NCI-H524 (cell line): ENCODE measurements around the gene MYO1C.

Source experiments
- DNase-seq, 2 experiments: peaks; one replicate each; lab custom pipeline; 2025; lab: John Stamatoyannopoulos, UW

The MYO1C gene

DNA sequence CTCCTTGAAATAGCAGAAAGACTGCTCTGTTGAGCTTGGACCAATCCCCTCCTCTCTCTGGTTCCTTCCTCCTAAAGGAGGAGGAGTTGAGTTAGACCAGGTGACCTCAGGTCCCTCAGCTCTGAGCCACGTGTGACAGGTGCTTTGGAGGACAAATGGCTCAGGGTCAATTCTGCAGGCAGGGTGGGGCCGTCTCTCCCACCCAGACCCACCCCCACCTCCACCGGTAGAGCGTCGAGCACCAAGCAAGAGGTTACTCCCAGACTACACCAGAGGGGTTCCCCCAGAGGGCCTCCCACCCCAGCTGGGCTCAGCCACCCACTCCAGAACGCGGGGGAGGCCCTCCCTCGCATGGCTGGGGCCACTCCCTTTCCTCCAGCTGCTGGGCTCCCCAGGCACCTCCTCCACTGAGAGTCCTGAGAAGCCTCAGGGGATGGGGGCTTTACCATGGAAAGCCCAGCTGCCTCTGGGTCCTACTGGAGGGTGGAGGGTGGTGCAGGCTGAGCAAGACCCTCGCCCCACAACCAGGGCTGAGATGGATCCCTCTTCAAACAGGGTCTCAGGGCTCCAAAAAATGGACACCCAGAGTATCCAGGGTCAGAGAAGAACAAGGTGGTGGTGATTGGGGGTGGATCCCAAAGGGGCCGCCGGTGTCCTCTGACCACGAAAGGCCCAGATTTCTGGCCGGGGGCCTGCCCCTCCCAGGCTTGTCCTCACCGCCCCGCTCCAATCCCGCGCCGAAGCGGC lies 7.6 kb downstream of the MYO1C start:
- peak in 1 of 2 experiments; percentile 65 for DNase-seq

DNA sequence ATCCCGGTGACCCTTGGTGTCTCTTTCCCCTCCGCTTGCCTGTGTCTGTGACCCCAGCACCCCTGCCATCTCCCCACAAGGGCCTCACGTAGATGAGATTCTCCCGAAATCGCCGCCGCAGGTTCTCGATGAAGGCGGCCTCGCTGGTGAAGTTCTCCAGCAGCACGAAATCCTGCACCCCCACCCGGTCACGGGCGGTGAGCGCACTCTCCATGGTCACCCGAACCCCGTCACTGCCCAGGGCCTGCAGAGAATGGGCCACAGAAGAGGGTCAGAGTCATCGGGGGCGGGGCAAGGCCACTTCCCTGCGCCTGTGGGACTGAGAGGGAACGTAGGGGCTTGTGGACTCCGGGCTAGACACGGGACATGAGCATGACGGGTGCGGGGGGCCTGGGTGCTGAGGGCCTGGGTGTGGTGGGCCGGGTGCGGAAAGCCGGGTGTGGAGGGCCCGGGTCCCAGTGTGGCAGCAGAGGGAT lies 8.4 kb downstream of the MYO1C start:
- no peak for DNase-seq

DNA sequence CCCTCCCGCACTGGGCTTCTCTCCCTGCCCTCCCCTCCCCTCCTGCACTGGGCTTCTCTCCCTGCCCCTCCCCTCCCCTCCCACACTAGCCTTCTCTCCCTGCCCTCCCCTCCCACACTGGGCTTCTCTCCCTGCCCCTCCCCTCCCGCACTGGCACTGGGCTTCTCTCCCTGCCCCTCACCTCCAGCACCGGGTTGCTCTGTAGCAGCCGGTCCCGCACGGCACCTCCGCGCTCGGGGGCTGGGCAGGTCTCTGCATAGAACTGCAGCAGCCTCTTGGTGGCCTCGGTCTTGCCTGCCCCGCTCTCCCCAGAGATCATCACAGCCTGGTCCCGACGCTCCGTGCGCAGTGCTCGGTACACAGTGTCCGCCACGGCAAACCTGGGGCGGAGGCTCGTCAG lies 9.8 kb downstream of the MYO1C start:
- DNase-seq, result no peak

DNA sequence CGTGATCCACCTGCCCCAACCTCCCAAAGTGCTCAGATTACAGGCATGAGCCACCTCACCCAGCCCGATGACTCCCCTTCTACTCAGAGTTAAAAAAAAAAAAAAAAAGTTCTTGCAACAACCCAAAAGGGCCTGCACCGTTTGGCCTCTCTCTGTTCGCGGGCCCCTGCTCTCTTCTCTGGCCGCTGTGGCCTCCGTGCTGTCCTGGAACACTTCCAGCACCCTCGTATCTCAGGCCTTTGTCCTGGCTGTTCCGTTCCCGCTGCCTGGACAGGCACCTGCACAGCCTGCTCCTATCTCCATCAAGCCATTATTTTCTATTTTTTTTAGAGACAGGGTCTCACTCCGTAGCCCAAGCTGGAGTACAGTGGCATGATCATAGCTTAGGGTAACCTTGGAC lies 10.8 kb downstream of the MYO1C start:
- DNase-seq, result no peak

DNA sequence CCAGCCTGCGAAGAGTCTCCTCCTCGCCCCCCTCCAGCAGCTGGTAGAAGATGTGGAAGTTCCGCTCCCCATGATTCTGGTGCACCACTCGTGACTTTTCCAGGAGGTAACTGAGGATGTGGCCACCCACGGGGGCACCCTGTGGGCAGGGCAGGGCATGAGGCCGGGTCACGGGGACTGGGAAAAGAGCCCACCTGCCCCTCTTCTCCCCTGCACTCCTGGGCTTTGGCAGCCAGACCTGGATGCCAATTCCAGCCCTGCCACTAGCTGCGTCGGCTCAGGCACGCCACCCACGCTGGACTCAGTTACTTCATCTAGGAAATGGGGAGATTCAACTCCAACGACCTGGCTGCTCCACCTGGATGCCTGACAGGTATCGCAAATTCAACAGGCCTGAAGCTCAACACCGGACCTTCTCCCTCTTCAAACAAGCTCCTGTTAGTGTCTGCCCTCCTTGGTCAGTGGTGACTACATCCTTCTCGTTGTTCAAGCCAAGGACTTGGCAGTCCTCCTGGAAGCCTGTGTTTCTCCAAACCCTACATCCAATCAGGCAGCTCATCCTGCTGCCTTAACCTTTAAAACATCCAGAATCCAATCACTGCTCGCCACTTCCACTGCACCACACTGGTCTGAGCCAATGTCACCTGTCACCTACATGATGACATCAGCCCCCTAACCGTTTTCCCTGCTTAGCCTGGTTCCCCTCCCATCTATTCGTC lies 11.6 kb downstream of the MYO1C start:
- DNase-seq, result no peak

- DNase-seq, result no peak
Observed at GRCh38 chr17:1478418-1478817, 14.1 kb downstream of the MYO1C start.

DNA sequence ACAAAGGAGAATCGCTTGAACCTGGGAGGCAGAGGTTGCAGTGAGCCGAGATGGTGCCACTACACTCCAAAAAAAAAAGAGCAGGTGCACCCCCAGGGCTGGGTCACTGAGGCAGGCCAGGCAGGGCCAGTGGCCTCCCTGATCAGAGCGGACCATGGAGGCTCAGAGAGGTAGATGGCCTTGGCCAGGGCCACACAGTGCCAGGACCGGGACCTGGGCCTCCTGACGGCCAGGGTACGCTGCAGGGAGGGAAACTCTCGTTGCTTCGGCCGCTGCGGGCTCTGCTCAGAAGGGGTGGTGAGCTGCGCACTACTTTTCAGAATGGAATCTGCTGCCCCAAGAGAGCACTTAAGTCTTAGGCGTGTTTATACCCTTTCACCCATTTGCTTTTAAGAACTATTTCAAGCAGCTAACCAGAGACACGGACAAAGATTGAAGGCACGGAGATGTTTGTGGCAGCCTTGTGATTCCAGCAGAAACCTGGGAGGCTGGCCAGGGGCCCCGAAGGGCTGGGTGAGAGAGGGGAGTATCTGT lies 17.1 kb downstream of the MYO1C start:
- DNase-seq, result no peak

DNA sequence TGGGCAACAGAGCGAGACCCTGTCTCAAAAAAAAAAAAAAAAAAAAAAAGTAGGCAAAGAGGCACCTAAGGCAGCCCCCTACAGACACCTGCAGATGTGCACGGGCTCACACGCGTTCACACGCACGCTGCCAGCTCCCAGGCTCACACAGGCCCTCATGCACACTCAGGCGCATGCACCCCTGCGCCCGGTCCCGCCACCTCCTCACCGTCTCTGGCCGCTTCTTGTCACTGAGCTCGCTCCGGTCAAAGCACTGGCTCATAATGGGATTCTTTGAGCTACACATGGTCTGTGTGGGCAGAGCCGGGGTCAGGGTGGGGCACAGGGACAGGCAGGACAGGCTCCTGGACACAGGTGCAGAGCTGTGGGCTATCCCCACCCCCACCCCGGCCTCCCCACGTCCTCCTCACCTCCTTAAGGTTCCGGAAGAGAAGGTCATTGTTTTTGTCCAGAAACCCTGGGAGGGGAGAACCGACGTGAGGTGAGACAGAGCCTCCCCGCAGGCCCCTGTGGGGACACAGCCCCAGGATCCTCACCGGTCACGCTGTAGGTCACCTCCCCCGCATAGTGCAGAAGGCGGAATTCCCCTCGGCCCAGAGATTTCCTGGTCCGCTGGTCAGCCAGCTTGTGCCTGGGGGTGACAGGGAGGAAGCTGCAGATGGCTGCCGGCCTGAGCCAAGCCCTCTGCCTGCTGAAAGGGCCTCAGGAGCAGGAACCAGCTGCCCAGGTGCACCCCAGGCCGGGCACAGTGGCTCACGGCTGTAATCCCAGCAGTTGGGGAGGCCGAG lies 17.9 kb downstream of the MYO1C start:
- DNase-seq, result no peak

DNA sequence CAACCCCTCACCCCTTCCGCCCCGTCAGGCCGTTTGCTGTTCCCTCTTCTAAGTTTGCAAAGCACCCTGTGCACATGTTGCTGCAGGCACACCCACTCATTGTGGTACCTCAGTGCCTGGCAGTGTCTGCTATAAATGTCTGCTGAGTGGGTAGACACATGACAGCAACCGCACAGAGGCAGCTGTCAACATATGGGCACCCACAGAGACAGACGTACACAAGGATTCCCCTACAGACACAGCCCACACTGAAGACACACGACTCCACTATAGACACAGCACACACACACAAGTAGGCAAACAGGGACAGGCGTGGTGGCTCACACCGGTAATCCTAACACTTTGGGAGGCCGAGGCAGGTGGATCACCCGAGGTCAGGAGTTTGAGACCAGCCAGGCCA lies 18.6 kb downstream of the MYO1C start:
- DNase-seq, result no peak

DNA sequence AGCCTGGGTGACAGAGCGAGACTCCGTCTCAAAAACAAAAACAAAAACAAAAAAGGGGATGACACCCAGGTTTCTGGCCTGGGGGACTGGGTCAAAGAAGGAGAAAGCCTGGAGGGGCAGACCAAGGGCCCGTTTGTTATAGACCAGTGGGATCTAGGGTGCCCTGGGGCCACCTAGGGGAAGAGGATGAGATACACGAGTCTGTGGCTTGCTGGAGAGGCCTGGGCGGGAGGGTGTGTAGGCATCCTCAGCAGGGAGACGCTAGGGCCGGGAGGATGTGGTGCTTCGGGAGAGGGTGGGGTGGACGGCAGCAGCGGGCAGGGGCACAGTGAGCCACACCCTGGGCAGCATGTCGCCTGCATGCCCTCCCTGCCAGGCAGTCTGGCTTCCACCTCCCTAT lies 19.3 kb downstream of the MYO1C start:
- DNase-seq, result no peak

DNA sequence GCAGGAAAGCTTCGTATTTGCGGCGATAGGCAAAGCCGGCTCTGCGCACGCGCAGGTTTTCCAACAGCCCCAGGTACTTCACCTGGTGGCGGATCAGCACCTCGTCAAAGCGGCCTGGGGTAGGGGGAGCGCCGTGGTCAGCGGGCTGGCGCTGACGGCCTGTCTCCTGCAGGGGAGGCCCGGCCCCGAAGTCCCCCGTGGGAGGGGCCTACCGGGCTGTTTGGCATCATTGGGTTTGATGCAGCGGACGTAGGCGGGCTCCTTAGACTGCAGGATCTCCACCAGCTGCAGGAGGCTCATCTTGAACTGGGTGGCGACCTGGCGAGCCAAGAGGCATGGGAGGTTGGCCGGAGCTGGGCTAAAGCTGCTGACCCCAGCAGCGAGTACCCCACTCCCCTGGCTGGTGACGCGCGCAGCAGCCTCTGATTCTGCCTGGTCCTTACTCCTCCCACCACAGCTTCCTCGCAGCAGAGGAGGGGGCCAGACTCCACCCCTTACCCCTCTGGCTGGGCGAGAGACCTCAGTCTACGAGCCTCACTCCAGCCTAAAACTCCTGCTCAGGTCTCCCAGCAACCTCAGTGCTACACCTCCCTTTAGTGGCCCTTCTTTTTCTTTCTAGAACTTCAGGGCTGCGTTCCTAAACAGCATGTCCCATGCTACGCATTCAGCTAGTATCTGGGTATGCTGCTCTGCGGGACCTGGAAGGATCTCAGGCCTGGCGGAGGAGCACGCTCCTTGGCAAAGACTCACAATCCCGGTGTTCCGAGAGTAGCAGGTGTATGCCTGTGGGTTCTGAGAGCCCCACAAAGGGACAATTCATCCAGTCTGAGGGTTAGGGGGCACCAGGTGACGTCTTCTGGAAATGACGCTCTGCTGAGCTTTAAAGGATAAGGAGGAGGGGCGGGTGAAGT lies 20.3 kb downstream of the MYO1C start:
- DNase-seq, result no peak

DNA sequence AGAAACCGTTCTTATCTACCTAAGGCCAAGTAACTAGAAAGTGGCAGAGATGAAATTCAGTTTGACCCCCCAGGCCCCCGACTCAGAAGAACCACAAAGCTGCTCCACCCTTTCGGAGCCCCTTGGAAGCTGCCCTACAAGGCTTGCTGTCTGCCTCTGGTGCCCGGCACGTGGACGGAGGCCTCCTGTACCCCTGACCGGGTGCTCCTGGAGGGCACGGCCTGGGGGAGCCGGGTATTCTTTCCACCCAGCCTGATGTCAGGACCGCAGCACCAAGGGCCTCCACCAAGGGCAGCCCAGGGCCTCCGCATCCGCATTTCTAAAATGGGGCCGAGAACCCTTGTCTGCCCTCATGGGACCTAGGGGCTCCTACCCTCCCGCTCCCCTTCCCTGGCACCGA lies 21.0 kb downstream of the MYO1C start:
- no peak for DNase-seq

GRCh38 chr17:1470755-1471462 lies 21.6 kb downstream of the MYO1C start:
- DNase-seq, result no peak

DNA sequence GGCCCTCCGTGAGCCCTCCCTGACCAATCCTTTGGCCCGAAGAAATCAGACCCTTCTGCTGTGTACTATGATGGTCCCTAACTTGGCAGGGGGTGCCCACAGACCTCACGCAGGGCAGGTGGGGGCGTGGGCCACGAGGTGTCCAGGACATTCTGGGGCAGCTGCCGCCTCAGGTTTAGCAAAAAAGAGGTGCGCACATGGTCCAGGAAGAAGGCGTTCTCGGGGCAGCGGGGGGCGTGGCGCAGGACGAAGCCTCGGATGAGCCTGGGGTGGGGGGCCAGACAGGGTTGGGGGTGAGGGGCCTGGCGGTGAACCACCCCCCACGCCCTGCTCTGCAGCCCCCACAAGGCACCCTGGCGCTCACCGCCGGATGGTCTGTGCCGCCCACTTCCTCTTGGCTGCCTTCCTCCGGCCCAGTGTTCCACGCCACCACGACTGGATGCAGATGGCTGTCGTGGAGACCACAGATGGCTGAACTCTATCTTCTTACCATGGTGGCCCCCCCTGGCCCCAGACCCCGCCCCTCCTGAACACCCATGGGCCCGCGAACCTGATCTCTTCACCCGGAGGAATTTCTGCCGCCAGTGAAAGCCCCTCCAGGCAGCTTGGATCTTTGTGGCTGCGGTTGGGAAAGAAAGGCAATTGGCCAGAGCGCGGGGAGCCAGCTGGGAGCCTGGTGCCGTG lies 22.3 kb downstream of the MYO1C start:
- DNase-seq, result no peak

DNA sequence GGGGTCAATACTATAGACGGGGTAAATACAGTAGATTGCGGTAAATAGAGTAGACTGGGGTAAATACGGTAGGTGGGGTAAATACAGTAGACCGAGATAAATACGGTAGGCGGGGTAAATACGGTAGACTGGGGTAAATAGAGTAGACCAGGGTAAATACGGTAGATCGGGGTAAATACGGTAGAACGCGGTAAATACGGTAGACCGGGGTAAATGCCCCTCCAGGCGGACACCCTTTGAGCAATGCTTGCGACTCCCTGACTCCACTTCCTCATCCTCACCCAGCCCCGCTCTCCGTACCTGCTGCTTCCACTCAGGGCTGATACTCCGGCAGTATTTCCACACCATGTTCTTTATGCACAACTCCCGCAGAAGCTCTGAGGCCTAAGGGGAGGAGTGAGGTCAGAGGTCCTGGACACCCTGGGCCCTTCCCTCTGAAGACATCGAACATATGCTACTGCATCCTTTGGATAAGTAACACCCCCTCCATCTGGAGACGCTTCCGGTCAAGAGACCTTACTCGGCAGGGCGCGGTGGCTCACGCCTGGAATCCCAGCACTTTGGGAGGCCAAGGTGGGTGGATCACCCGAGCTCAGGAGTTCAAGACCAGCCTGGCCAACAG lies 23.1 kb downstream of the MYO1C start:
- no peak for DNase-seq

DNA sequence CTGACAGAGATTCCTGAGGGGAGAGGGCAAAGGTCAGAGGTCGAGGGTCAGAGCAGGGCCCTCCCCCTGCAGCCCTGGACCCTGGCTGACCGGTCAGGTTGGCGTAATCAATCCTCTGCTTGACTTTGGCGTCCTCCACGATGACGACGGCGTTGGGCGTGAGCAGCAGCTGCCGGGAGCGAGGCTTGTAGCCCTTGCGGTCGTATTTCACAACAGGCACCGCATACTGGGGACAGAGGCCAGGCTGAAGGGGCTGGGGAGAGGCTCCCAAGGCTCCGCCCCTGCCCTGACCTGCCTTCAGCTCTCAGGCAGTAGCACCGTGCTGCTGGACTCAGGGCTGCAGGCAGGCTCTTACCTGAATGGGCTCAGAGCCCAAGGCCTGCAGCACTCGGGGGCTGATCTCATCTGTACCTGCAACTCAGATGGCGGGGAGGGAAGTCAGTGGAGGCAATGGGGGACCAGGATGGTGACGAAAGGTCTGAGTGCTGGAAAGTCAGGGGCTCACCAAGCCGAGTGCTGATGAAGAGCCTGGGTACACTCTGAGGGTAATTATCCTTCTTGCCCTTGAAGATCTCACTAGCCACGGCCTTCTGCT lies 24.5 kb downstream of the MYO1C start:
- no peak for DNase-seq

DNA sequence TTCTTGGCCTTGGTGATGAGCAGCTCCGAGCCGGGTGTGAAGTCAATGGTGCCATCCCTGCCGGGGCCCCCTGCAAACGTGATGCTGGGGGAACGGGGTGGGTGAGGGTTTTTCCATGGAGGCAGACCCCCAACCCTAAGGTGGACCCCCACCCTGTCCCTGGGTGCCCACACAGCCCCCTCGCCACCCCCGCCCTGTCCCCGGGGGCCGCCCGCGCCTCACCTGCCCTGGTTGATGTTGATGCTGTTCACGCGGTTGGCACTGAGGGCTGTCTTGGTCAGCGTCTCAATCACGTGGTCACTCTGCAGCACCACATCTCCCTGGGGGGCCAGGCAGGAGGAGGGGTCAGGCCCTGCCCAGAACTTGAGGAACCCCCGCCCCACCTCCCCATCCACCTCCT lies 25.2 kb downstream of the MYO1C start:
- no peak for DNase-seq

GRCh38 chr17:1464186-1464585 lies 28.3 kb downstream of the MYO1C start:
- DNase-seq, result no peak
